B cell (primary cell): Measurements from ENCODE around the gene MRPL32.

Source experiments
- EZH2 ChIP-seq: IDR thresholded peaks from 2 replicates; pipeline ENCODE4 v1.6.1; 2012; ENCODE audit warnings: borderline replicate concordance, low read depth, mild to moderate bottlenecking, moderate library complexity, low read length; ENCODE audit not compliant: insufficient read depth, poor library complexity, severe bottlenecking
- TF ChIP-seq, protein P1 (sequence below): fragments of 200-600 bp; IDR thresholded peaks from one replicate; pipeline ENCODE4 v1.8.0; 2022; ENCODE audit warnings: antibody characterized with exemption, mild to moderate bottlenecking

GRCh38 chr7:42924223-42924838 is 7.8 kb upstream of the MRPL32 start:
- TF ChIP-seq, protein P1, sequence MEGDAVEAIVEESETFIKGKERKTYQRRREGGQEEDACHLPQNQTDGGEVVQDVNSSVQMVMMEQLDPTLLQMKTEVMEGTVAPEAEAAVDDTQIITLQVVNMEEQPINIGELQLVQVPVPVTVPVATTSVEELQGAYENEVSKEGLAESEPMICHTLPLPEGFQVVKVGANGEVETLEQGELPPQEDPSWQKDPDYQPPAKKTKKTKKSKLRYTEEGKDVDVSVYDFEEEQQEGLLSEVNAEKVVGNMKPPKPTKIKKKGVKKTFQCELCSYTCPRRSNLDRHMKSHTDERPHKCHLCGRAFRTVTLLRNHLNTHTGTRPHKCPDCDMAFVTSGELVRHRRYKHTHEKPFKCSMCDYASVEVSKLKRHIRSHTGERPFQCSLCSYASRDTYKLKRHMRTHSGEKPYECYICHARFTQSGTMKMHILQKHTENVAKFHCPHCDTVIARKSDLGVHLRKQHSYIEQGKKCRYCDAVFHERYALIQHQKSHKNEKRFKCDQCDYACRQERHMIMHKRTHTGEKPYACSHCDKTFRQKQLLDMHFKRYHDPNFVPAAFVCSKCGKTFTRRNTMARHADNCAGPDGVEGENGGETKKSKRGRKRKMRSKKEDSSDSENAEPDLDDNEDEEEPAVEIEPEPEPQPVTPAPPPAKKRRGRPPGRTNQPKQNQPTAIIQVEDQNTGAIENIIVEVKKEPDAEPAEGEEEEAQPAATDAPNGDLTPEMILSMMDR: no peak
- TF ChIP-seq EZH2: no peak
